ENCODE measurements around the gene CCRL2. TPM values are rescaled to one million over a fixed set of nuclear protein-coding genes. Genes with fewer than 3 reads are reported as not detected.

Gene CCRL2
- total RNA-seq: 1.7 and 1.9 TPM in 2 replicates

- H3K4me1 Mint-ChIP-seq: peaks cover 29% of the 10 kb centered on the region
- H3K36me3 Mint-ChIP-seq (ENCODE audit: low read depth): peaks cover 12% of the 10 kb centered on the region
- H3K27ac Mint-ChIP-seq: peak within 1 kb of the TSS; percentile 88
- intact Hi-C loops (cut with micrococcal nuclease): no loop called here
- DNase-seq: peak; percentile 84
- no peaks in the 10 kb centered on the region for H3K9me3 Mint-ChIP-seq
- peak within 1 kb of the TSS; percentile 84 for H3K4me3 Mint-ChIP-seq
- peaks cover 15% of the 10 kb centered on the region for H3K27me3 Mint-ChIP-seq
These were observed at the start of gene CCRL2, which contains the start of gene CCR5AS for GRCh38 chr3:46406788-46407611. Gene CCRL2, plus strand, starts transcription at chr3:46407259. Its CDS starts 821 bp downstream, at chr3:46408080. Gene CCR5AS, minus strand, starts transcription at chr3:46407066.

GRCh38 chr3:46358466-46358865 is 48.6 kb upstream of the CCRL2 start:
- Mint-ChIP-seq H3K27ac (no peak overlapping the region), H3K27me3 (peaks cover 34% of the 10 kb centered on the region), H3K4me1 (peaks cover 59% of the 10 kb centered on the region), H3K9me3 (peaks cover 10% of the 10 kb centered on the region), H3K36me3 (ENCODE audit: low read depth) (peaks cover 20% of the 10 kb centered on the region), H3K4me3 (no peak overlapping the region)
- intact Hi-C loops (cut with micrococcal nuclease): no loop called here
- DNase-seq: no peak

GRCh38 chr3:46359733-46360493 is 47.1 kb upstream of the CCRL2 start:
- peaks cover 50% of the 10 kb centered on the region for H3K4me1 Mint-ChIP-seq
- H3K4me3 Mint-ChIP-seq: no peak overlapping the region
- no peak for DNase-seq
- peaks cover 40% of the 10 kb centered on the region for H3K27me3 Mint-ChIP-seq
- intact Hi-C loops (cut with micrococcal nuclease): loop anchor here (1.0 kb wide), 1 partner anchor 9 kb away; no protein-coding TSS in a partner anchor
- H3K9me3 Mint-ChIP-seq: peaks cover 14% of the 10 kb centered on the region
- H3K27ac Mint-ChIP-seq: no peak overlapping the region
- peaks cover 20% of the 10 kb centered on the region for H3K36me3 Mint-ChIP-seq (ENCODE audit: low read depth)

- intact Hi-C loops (cut with micrococcal nuclease): loop anchor here (1.0 kb wide), 1 partner anchor 8 kb away; no protein-coding TSS in a partner anchor
- H3K9me3 Mint-ChIP-seq: peaks cover 14% of the 10 kb centered on the region
- peaks cover 15% of the 10 kb centered on the region for H3K36me3 Mint-ChIP-seq (ENCODE audit: low read depth)
- no peak overlapping the region for H3K27ac Mint-ChIP-seq
- H3K27me3 Mint-ChIP-seq: peaks cover 35% of the 10 kb centered on the region
- H3K4me1 Mint-ChIP-seq: peaks cover 41% of the 10 kb centered on the region
- DNase-seq: no peak
- H3K4me3 Mint-ChIP-seq: no peak overlapping the region
These were observed 46.2 kb upstream of the CCRL2 start for GRCh38 chr3:46360907-46361306.

GRCh38 chr3:46361408-46362283 is 45.4 kb upstream of the CCRL2 start:
- intact Hi-C loops (cut with micrococcal nuclease): no loop called here
- Mint-ChIP-seq H3K27me3 (peaks cover 35% of the 10 kb centered on the region), H3K4me3 (no peak overlapping the region), H3K36me3 (ENCODE audit: low read depth) (peaks cover 11% of the 10 kb centered on the region), H3K4me1 (peaks cover 42% of the 10 kb centered on the region), H3K27ac (no peak overlapping the region), H3K9me3 (peaks cover 11% of the 10 kb centered on the region)
- no peak for DNase-seq

- H3K4me1 Mint-ChIP-seq: peaks cover 43% of the 10 kb centered on the region
- intact Hi-C loops (cut with micrococcal nuclease): no loop called here
These were observed 42.0 kb upstream of the CCRL2 start for GRCh38 chr3:46365041-46365440.

GRCh38 chr3:46365737-46366524 is 41.1 kb upstream of the CCRL2 start:
- DNase-seq: no peak
- intact Hi-C loops (cut with micrococcal nuclease): no loop called here
- Mint-ChIP-seq H3K4me3 (no peak overlapping the region), H3K27ac (peak overlapping the region; percentile 55), H3K27me3 (peaks cover 28% of the 10 kb centered on the region), H3K36me3 (ENCODE audit: low read depth) (peaks cover 1% of the 10 kb centered on the region), H3K9me3 (peaks cover 11% of the 10 kb centered on the region), H3K4me1 (peaks cover 45% of the 10 kb centered on the region)

More at GRCh38 chr3:46365041-46365440, 42.0 kb upstream of the CCRL2 start:
- Mint-ChIP-seq H3K9me3 (peaks cover 11% of the 10 kb centered on the region), H3K27me3 (peaks cover 28% of the 10 kb centered on the region), H3K36me3 (ENCODE audit: low read depth) (peaks cover 2% of the 10 kb centered on the region), H3K27ac (no peak overlapping the region), H3K4me3 (no peak overlapping the region)
- no peak for DNase-seq

- peaks cover 30% of the 10 kb centered on the region for H3K27me3 Mint-ChIP-seq
- H3K9me3 Mint-ChIP-seq: peaks cover 11% of the 10 kb centered on the region
- no peak overlapping the region for H3K4me3 Mint-ChIP-seq
- intact Hi-C loops (cut with micrococcal nuclease): no loop called here
- DNase-seq: no peak
- H3K4me1 Mint-ChIP-seq: peaks cover 49% of the 10 kb centered on the region
- peaks cover 2% of the 10 kb centered on the region for H3K36me3 Mint-ChIP-seq (ENCODE audit: low read depth)
- H3K27ac Mint-ChIP-seq: peak overlapping the region; percentile 61
These were observed 39.2 kb upstream of the CCRL2 start for GRCh38 chr3:46367811-46368210.

- Mint-ChIP-seq H3K4me1 (peaks cover 55% of the 10 kb centered on the region), H3K9me3 (peaks cover 11% of the 10 kb centered on the region), H3K27ac (peak overlapping the region; percentile 61), H3K4me3 (no peak overlapping the region), H3K36me3 (ENCODE audit: low read depth) (peaks cover 7% of the 10 kb centered on the region), H3K27me3 (peaks cover 37% of the 10 kb centered on the region)
- intact Hi-C loops (cut with micrococcal nuclease): no loop called here
- DNase-seq: peak; percentile 85
These were observed 38.5 kb upstream of the CCRL2 start for GRCh38 chr3:46368569-46368968.

- Mint-ChIP-seq H3K36me3 (ENCODE audit: low read depth) (peaks cover 9% of the 10 kb centered on the region), H3K27ac (peak overlapping the region; percentile 90), H3K27me3 (peaks cover 35% of the 10 kb centered on the region), H3K4me3 (peak overlapping the region; percentile 60), H3K4me1 (peaks cover 57% of the 10 kb centered on the region), H3K9me3 (peaks cover 11% of the 10 kb centered on the region)
- DNase-seq: no peak
- intact Hi-C loops (cut with micrococcal nuclease): loop anchor here (1.0 kb wide), 2 partner anchors 9 to 75 kb away; no protein-coding TSS in a partner anchor
These were observed 37.9 kb upstream of the CCRL2 start for GRCh38 chr3:46369151-46369550.

- Mint-ChIP-seq H3K4me1 (peaks cover 61% of the 10 kb centered on the region), H3K9me3 (peaks cover 9% of the 10 kb centered on the region), H3K27ac (peak overlapping the region; percentile 90), H3K4me3 (peak overlapping the region; percentile 60), H3K36me3 (ENCODE audit: low read depth) (peaks cover 9% of the 10 kb centered on the region), H3K27me3 (peaks cover 37% of the 10 kb centered on the region)
- DNase-seq: peak; percentile 80
- intact Hi-C loops (cut with micrococcal nuclease): loop anchor here (1.0 to 10.0 kb wide), 10 partner anchors 9 to 605 kb away; partner anchors contain the start of genes CCR1 and CCR2
These were observed 37.4 kb upstream of the CCRL2 start for GRCh38 chr3:46369675-46370132.

- H3K9me3 Mint-ChIP-seq: peaks cover under 1% of the 10 kb centered on the region
- peaks cover 70% of the 10 kb centered on the region for H3K4me1 Mint-ChIP-seq
- intact Hi-C loops (cut with micrococcal nuclease): loop anchor here (1.0 to 10.0 kb wide), 8 partner anchors 17 to 606 kb away; partner anchors contain the start of genes CCR1 and CCR2
- H3K36me3 Mint-ChIP-seq (ENCODE audit: low read depth): peaks cover 11% of the 10 kb centered on the region
- H3K27ac Mint-ChIP-seq: peak within 1 kb of the TSS; percentile 90
- peaks cover 31% of the 10 kb centered on the region for H3K27me3 Mint-ChIP-seq
- DNase-seq: peak; percentile 82
- H3K4me3 Mint-ChIP-seq: peak within 1 kb of the TSS; percentile 60
These were observed 36.1 kb upstream of the CCRL2 start, which contains the start of gene CCR5 for GRCh38 chr3:46370839-46371518. Gene CCR5, plus strand, starts transcription at chr3:46370946. Its CDS starts 1,957 bp downstream, at chr3:46372903.
